Measurements from ENCODE around the gene SAFB2.

GRCh38 chr19:5641171-5641570 is 18.6 kb upstream of the SAFB2 start:
- TF ChIP-seq CTCF (IDR thresholded peaks at IDR 0.05; ENCODE audit: extremely low read depth in 1 of 2, insufficient read depth in 1 of 2, low read depth in 1 of 2, low read length in 2 of 2): no peak
- TF ChIP-seq POLR2A (IDR thresholded peaks at IDR 0.05; ENCODE audit: low read depth, low read length): no peak

All from endothelial cell of umbilical vein (primary cell).